ENCODE measurements around the gene SLC41A2.
"Not testable (repeated sequence)": the region's sequence is repeated elsewhere in the genome, so short reads cannot be mapped to it uniquely, and the experiment has no call there.

DNA sequence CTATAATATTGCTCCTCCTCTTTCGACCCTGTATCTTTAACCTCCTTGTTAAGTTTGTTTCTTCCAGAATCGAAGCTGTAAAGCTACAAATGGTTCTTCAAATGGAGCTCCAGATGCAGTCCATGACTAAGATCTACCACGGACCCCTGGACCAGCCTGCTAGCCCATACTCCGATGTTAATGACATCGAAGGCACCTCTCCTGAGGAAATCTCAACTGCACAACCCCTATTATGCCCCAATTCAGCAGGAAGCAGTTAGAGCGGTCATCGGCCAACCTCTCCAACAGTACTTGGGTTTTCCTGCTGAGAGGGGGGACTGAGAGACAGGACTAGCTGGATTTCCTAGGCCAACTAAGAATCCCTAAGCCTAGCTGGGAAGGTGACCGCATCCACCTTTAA lies 14.7 kb downstream of the SLC41A2 start:
- TF ChIP-seq, protein P1, sequence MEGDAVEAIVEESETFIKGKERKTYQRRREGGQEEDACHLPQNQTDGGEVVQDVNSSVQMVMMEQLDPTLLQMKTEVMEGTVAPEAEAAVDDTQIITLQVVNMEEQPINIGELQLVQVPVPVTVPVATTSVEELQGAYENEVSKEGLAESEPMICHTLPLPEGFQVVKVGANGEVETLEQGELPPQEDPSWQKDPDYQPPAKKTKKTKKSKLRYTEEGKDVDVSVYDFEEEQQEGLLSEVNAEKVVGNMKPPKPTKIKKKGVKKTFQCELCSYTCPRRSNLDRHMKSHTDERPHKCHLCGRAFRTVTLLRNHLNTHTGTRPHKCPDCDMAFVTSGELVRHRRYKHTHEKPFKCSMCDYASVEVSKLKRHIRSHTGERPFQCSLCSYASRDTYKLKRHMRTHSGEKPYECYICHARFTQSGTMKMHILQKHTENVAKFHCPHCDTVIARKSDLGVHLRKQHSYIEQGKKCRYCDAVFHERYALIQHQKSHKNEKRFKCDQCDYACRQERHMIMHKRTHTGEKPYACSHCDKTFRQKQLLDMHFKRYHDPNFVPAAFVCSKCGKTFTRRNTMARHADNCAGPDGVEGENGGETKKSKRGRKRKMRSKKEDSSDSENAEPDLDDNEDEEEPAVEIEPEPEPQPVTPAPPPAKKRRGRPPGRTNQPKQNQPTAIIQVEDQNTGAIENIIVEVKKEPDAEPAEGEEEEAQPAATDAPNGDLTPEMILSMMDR (IDR thresholded peaks at IDR 0.05): not testable (repeated sequence)
- TF ChIP-seq SIN3A (IDR thresholded peaks at IDR 0.05; ENCODE audit: borderline replicate concordance, insufficient read depth, low read depth, low read length); POLR2AphosphoS5 (IDR thresholded peaks at IDR 0.05; ENCODE audit: low read depth, low read length); TCF7L2 (IDR thresholded peaks at IDR 0.05; ENCODE audit: low read depth, low read length): not testable (repeated sequence)
- TF ChIP-seq, protein P2, sequence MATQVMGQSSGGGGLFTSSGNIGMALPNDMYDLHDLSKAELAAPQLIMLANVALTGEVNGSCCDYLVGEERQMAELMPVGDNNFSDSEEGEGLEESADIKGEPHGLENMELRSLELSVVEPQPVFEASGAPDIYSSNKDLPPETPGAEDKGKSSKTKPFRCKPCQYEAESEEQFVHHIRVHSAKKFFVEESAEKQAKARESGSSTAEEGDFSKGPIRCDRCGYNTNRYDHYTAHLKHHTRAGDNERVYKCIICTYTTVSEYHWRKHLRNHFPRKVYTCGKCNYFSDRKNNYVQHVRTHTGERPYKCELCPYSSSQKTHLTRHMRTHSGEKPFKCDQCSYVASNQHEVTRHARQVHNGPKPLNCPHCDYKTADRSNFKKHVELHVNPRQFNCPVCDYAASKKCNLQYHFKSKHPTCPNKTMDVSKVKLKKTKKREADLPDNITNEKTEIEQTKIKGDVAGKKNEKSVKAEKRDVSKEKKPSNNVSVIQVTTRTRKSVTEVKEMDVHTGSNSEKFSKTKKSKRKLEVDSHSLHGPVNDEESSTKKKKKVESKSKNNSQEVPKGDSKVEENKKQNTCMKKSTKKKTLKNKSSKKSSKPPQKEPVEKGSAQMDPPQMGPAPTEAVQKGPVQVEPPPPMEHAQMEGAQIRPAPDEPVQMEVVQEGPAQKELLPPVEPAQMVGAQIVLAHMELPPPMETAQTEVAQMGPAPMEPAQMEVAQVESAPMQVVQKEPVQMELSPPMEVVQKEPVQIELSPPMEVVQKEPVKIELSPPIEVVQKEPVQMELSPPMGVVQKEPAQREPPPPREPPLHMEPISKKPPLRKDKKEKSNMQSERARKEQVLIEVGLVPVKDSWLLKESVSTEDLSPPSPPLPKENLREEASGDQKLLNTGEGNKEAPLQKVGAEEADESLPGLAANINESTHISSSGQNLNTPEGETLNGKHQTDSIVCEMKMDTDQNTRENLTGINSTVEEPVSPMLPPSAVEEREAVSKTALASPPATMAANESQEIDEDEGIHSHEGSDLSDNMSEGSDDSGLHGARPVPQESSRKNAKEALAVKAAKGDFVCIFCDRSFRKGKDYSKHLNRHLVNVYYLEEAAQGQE (IDR thresholded peaks at IDR 0.05; ENCODE audit: insufficient read depth in 1 of 2, low read depth in 2 of 2, low read length in 1 of 2): not testable (repeated sequence)

All from Panc1 (cell line).